SK-N-SH (cell line): Measurements from ENCODE around the gene FIZ1.

Experiments
- FOXJ3 ChIP-seq: sonication (generic); formaldehyde crosslinking; IDR thresholded peaks from 2 replicates; pipeline ENCODE4 v1.5.1; 2020; ENCODE audit warnings: mild to moderate bottlenecking, missing genetic modification reagents
- JUND ChIP-seq: IDR thresholded peaks from 2 replicates; pipeline ENCODE4 v1.4.0; 2012
- MAX ChIP-seq: IDR thresholded peaks from 2 replicates; pipeline ENCODE4 v1.4.0; 2012; ENCODE audit warnings: low read depth
- YY1 ChIP-seq: IDR thresholded peaks from 2 replicates; pipeline ENCODE4 v1.4.0; 2012; ENCODE audit warnings: low read depth, mild to moderate bottlenecking
- TF ChIP-seq, protein P1 (sequence below): fragments of 200-600 bp; sonication (generic); IDR thresholded peaks from 2 replicates; pipeline ENCODE4 v1.6.1; 2017; ENCODE audit warnings: antibody characterized with exemption, mild to moderate bottlenecking, moderate library complexity
- TF ChIP-seq, protein P2 (sequence below): IDR thresholded peaks from 2 replicates; pipeline ENCODE4 v1.4.0; 2012; ENCODE audit warnings: low read depth, borderline replicate concordance

- TF ChIP-seq YY1 (peak; percentile 70; the same call in 1 of the 2 replicates), JUND (no peak), MAX (peak; percentile 84), FOXJ3 (CRISPR knock-in tag) (no peak)
- TF ChIP-seq, protein P1, sequence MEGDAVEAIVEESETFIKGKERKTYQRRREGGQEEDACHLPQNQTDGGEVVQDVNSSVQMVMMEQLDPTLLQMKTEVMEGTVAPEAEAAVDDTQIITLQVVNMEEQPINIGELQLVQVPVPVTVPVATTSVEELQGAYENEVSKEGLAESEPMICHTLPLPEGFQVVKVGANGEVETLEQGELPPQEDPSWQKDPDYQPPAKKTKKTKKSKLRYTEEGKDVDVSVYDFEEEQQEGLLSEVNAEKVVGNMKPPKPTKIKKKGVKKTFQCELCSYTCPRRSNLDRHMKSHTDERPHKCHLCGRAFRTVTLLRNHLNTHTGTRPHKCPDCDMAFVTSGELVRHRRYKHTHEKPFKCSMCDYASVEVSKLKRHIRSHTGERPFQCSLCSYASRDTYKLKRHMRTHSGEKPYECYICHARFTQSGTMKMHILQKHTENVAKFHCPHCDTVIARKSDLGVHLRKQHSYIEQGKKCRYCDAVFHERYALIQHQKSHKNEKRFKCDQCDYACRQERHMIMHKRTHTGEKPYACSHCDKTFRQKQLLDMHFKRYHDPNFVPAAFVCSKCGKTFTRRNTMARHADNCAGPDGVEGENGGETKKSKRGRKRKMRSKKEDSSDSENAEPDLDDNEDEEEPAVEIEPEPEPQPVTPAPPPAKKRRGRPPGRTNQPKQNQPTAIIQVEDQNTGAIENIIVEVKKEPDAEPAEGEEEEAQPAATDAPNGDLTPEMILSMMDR: no peak
- TF ChIP-seq, protein P2, sequence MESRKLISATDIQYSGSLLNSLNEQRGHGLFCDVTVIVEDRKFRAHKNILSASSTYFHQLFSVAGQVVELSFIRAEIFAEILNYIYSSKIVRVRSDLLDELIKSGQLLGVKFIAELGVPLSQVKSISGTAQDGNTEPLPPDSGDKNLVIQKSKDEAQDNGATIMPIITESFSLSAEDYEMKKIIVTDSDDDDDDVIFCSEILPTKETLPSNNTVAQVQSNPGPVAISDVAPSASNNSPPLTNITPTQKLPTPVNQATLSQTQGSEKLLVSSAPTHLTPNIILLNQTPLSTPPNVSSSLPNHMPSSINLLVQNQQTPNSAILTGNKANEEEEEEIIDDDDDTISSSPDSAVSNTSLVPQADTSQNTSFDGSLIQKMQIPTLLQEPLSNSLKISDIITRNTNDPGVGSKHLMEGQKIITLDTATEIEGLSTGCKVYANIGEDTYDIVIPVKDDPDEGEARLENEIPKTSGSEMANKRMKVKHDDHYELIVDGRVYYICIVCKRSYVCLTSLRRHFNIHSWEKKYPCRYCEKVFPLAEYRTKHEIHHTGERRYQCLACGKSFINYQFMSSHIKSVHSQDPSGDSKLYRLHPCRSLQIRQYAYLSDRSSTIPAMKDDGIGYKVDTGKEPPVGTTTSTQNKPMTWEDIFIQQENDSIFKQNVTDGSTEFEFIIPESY: no peak
These were observed 18.6 kb downstream of the FIZ1 start, which contains the start of gene ZNF579 for GRCh38 chr19:55580628-55581144.
